SK-N-DZ (cell line): Measurements from ENCODE around the gene COL1A1.

Experiments used
- DNase-seq: peaks from one replicate; pipeline ENCODE4 v3.0.0-alpha.2; 2015; ENCODE audit warnings: low spot score
- small RNA-seq, 2 experiments: library from RNA; depleted of rRNA; stranded (forward); fragments of <200 nt; gene quantifications; one replicate each; pipeline ENCODE3, GENCODE V24; 2014

Gene COL1A1

GRCh38 chr17:50144355-50144754 lies 57.1 kb downstream of the COL1A1 start:
- no peak for DNase-seq

- no peak for DNase-seq
Observed at GRCh38 chr17:50143461-50144176, 57.8 kb downstream of the COL1A1 start.

- DNase-seq, result no peak
Observed at GRCh38 chr17:50141745-50142110, 59.7 kb downstream of the COL1A1 start.

GRCh38 chr17:50141026-50141744 lies 60.2 kb downstream of the COL1A1 start:
- no peak for DNase-seq

- peak; percentile 89 for DNase-seq
Observed at GRCh38 chr17:50139950-50140885, 61.2 kb downstream of the COL1A1 start.

- no peak for DNase-seq
Observed at GRCh38 chr17:50139185-50139783, 62.1 kb downstream of the COL1A1 start.

GRCh38 chr17:50137042-50137441 lies 64.4 kb downstream of the COL1A1 start:
- DNase-seq, result no peak

GRCh38 chr17:50136096-50136687 lies 65.2 kb downstream of the COL1A1 start:
- DNase-seq, result no peak

- no peak for DNase-seq
Observed at GRCh38 chr17:50135316-50136095, 65.9 kb downstream of the COL1A1 start.

GRCh38 chr17:50134206-50135110 lies 67.0 kb downstream of the COL1A1 start:
- no peak for DNase-seq

- DNase-seq, result no peak
Observed at GRCh38 chr17:50133769-50134099, 67.7 kb downstream of the COL1A1 start.

Small RNA genes within 50 kb of the gene (small RNA-seq; reads per million reads assigned to genes)
- gene SUMO2P7, result 0 reads per million in 2 experiments
